WERI-Rb-1 (cell line): ENCODE measurements around the gene HOXA9.
A peak's percentile ranks its signal among the peaks of the same experiment; 100 is the strongest.

ENCODE experiments used
- DNase-seq: peaks from one replicate; pipeline ENCODE4 v3.0.0-alpha.2; 2020
- H3K27ac ChIP-seq: fragments of 250-450 bp; sonication (Bioruptor Pico); 2 replicates; pipeline ENCODE4 v1.5.1; 2020; ENCODE audit warnings: mild to moderate bottlenecking, moderate library complexity
- H3K27me3 ChIP-seq: fragments of 250-450 bp; sonication (Bioruptor Pico); 2 replicates; pipeline ENCODE4 v1.5.1; 2021; ENCODE audit warnings: mild to moderate bottlenecking, low read depth, moderate library complexity; ENCODE audit not compliant: insufficient read depth, severe bottlenecking
- H3K36me3 ChIP-seq: fragments of 250-450 bp; sonication (Bioruptor Pico); 2 replicates; pipeline ENCODE4 v1.5.1; 2020; ENCODE audit warnings: mild to moderate bottlenecking, moderate library complexity
- H3K4me3 ChIP-seq: 2 replicates; pipeline ENCODE4 v1.5.1; 2011; ENCODE audit warnings: low read depth, mild to moderate bottlenecking, control low read depth, low read length
- H3K9me3 ChIP-seq: fragments of 250-450 bp; sonication (Bioruptor Pico); 2 replicates; pipeline ENCODE4 v1.5.1; 2021; ENCODE audit warnings: mild to moderate bottlenecking, moderate library complexity; ENCODE audit not compliant: severe bottlenecking
- TF ChIP-seq, protein P1 (sequence below): IDR thresholded peaks from 2 replicates; pipeline ENCODE4 v1.5.1; 2011; ENCODE audit warnings: low read depth, mild to moderate bottlenecking, control low read depth, inconsistent platforms, low read length

Gene HOXA9

DNA sequence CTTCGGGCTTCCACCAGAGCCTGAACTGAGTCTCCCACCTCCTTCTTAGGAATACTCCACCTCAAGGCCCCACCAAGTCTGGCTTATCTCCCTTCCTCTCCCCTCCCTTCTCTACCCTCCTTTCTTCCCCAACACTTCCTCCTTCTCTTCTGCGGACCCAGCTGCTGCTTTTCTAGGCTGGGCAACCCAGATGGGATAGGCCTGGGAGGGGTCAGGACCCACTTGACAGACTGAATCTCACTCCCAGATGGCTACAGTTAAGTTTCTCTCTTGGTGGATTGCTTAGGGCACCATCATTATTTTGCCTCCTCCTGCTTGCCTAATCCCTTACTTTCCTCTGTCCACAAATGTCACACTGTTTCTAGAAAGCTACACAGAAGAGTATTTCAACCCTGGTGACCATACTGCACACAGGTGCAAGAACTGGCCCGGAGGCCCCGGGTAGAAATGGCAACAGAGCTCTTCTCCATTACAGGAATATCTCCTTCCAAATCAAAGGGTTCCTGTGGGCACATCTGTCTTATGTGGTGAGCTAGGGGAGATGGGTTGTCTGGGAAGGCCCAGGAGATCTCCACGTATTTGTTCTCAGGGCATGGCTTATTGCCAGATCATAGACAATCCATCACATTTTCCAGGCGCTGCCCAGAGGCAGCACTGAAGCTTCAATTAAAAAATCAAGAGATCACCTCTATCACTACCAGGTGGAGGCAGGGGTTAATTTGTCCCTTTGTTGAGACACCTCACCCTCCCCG, 24.8 kb upstream of the HOXA9 start:
- TF ChIP-seq, protein P1, sequence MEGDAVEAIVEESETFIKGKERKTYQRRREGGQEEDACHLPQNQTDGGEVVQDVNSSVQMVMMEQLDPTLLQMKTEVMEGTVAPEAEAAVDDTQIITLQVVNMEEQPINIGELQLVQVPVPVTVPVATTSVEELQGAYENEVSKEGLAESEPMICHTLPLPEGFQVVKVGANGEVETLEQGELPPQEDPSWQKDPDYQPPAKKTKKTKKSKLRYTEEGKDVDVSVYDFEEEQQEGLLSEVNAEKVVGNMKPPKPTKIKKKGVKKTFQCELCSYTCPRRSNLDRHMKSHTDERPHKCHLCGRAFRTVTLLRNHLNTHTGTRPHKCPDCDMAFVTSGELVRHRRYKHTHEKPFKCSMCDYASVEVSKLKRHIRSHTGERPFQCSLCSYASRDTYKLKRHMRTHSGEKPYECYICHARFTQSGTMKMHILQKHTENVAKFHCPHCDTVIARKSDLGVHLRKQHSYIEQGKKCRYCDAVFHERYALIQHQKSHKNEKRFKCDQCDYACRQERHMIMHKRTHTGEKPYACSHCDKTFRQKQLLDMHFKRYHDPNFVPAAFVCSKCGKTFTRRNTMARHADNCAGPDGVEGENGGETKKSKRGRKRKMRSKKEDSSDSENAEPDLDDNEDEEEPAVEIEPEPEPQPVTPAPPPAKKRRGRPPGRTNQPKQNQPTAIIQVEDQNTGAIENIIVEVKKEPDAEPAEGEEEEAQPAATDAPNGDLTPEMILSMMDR = no peak
- no peaks in the 10 kb centered on the region for H3K9me3 ChIP-seq
- H3K27me3 ChIP-seq = peaks cover 96% of the 10 kb centered on the region
- no peak overlapping the region for H3K4me3 ChIP-seq
- no peak overlapping the region for H3K27ac ChIP-seq
- peak; percentile 9 for DNase-seq
- no peaks in the 10 kb centered on the region for H3K36me3 ChIP-seq

DNA sequence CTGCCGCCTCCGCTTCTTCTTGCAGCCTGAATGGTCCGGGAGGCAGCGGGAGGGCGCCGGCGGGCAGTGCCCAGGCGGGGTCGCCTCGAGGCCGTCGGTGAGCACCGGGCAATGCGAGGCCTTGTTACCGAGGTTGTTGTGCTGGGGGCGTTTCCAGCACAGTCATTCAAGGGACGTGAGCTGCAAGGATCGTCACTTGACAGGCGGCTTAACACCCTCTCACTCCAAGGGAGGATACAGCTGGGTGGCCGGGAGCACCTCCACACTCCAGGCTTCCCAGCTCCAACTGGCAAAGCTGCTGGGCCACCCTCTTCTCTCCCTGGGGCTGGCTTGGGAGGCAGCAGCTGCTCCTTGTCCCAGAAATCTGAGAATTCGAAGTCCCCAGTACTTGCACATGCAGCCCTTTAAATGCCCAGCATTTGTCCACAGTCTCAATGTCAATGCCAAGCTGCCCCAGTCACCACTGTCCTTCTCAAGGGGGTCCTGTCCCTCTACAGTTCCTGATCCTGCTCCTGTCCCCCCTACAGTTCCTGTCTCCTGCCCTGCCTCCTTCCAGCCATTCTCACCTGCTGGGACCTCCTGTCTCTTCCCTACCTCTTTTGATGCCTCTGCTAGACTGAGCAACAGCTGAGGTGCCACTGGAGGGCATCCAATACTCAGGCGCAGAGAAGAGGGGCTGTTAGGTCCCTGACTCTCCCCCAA, 24.1 kb upstream of the HOXA9 start:
- H3K9me3 ChIP-seq = no peaks in the 10 kb centered on the region
- no peaks in the 10 kb centered on the region for H3K36me3 ChIP-seq
- TF ChIP-seq, protein P1 = no peak
- H3K27me3 ChIP-seq = peaks cover 98% of the 10 kb centered on the region
- peak; percentile 6 for DNase-seq
- no peak overlapping the region for H3K4me3 ChIP-seq
- H3K27ac ChIP-seq = no peak overlapping the region

DNA sequence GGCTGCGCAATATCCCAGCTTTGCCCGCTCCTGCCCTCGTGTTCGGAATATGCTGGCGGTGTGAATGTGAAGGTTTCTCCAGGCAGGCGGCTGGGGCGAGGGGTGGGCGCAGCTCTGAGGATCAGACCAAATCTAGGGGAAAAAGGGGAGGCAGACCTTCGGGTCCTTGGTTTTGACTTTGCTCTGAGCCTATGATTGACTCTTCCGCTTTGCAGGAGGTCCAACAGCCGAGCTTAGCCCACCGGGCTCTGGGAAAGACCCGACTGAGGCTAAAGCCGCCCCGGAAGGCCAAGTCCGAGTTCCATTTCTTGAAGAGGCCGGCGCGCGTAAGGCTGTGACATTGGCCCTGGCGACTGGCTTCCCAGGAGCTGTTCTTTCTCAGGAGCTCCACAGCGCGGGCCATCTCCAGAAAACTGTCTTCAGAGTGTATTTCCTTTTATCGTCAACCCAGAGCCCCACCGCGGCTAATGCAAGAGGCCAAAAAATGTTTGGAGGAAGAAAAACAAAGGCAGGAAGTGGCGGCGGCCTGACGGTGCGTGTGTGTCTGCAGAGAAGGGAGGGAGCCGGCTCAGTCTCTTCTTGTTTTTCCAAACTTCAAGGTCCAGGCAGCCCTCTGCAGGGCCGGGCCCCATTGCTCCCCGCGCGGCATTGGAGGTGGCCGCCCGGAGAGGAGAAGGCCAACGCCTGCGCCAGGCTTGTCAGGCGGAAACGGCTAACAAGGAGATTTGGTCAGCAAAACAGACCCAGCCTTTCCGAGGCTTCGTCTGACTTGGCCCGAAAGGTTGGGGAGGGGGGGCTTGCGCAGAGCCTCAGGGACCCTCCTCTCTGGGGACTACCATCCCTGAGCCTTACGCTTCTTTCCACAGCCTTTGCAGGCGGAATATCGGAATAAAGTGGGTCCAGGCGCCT, 23.3 kb upstream of the HOXA9 start:
- H3K9me3 ChIP-seq = no peaks in the 10 kb centered on the region
- DNase-seq = peak; percentile 3
- no peaks in the 10 kb centered on the region for H3K36me3 ChIP-seq
- H3K27me3 ChIP-seq = peaks cover 98% of the 10 kb centered on the region
- no peak overlapping the region for H3K4me3 ChIP-seq
- TF ChIP-seq, protein P1 = no peak
- no peak overlapping the region for H3K27ac ChIP-seq

DNA sequence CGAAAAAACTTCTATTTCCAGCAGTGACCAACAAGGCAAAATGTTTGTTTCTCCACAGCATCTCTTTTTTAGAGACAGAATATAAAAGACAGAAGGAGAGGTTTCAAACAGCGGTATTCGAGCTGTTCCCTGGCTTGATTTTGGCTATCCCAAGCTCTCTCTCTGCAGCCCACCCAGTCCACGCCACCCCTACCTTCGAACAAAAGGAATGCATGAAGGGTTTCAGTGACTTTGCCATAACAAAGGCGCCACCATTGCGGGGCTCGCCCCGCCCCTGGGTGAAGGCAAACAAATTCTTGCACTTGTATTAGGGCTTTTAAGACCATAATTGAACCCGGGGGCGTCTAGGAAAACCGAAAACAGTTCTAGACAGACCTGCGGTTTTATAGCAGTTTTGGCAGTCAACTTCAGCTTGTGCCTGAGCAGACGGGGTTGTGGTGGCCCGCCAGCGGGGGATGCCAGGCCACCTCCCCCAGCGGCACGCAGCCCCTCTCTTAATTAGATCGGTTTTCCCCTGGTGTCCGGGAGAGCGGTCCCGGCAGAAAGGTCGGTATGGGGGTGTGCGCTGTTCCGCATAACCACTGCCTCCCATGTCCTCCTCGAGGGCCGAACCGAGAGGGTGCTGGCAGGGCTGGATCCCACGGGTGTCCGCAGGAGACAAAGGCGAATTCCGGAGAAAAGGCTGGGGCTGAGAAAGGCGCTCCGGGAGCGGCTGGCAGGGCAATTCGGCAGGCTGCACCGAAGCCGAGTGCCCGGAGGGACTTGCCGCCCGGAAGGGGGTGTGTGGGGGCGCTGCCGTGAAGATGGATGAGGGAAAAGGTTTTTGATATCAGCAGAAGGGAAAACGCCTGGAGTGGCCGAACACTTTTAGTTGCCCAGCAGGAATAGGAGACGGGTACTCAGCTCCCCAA, 22.4 kb upstream of the HOXA9 start:
- H3K9me3 ChIP-seq = no peaks in the 10 kb centered on the region
- TF ChIP-seq, protein P1 = no peak
- no peaks in the 10 kb centered on the region for H3K36me3 ChIP-seq
- peak; percentile 3 for DNase-seq
- peaks cover 98% of the 10 kb centered on the region for H3K27me3 ChIP-seq
- no peak overlapping the region for H3K27ac ChIP-seq
- no peak overlapping the region for H3K4me3 ChIP-seq

DNA sequence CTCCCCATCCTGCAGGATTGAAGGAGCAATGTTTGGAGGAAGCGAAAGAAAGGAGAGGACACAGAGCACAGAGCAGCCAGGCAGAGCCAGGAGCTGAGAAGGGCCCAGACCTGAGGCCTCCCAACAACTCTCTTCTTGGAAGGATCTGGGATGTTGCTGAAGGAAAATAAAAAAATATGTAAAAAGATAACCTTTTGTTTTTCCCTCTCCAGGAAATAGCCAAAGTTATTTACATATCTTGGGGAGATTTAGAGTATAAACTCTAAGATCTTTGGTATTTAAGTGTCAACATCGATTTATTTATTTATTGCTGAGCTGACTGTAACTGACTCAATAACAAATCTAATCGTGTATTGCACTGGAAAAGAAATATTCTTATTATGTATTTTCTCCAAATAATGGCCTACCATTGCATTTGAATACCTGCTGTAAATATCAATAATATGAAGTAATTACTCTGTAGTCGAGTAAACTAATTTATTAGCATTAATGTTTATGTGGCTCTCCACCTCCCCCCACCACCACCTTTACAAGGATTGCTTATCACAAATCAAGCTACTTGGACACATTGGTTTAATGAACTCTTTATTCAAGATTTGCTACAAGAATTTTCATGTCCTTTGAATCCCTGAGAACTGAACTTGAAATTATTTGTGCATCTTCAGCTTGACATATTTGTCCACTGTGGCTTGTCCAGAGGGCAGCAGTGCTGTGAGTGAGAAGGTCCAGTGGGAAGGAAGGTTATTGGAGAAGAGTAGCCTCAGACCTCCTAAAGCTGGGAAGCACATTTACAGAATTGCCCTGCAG, 21.5 kb upstream of the HOXA9 start:
- no peak for DNase-seq
- H3K36me3 ChIP-seq = no peaks in the 10 kb centered on the region
- no peak overlapping the region for H3K27ac ChIP-seq
- TF ChIP-seq, protein P1 = no peak
- no peaks in the 10 kb centered on the region for H3K9me3 ChIP-seq
- no peak overlapping the region for H3K4me3 ChIP-seq
- H3K27me3 ChIP-seq = peaks cover 100% of the 10 kb centered on the region
